H1 (cell line): ENCODE data around the gene CRB2. TPM values are rescaled to one million over a fixed set of nuclear protein-coding genes. Genes with fewer than 3 reads are reported as not detected.

Experiments
- CTCF ChIA-PET: fragments of 300-600 bp; sonication (Branson Sonifier 250); formaldehyde crosslinking; loops from one replicate; lab custom pipeline; 2021; ENCODE audit not compliant: partially characterized antibody; lab: Charles Lee
- POLR2A ChIA-PET: fragments of 300-600 bp; sonication (Branson Sonifier 250); formaldehyde crosslinking; loops from one replicate; lab custom pipeline; 2021; ENCODE audit warnings: inconsistent platforms; ENCODE audit not compliant: partially characterized antibody; lab: Charles Lee
- DNase-seq, 2 experiments: peaks; one replicate each; pipeline versions ENCODE4 v3.0.0 to v3.0.0-alpha.2; 2010 to 2022; ENCODE audit warnings: low spot score in 2 of 2, low read depth in 1 of 2, mixed read lengths in 1 of 2
- FAIRE-seq: peaks from 2 replicates; lab custom pipeline; 2011; peaks lifted over from hg19 to GRCh38; lab: Jason Lieb, UNC
- H2AFZ ChIP-seq: 2 replicates; pipeline ENCODE4 v1.8.1; 2012; ENCODE audit warnings: low read length, inconsistent platforms
- H2AK5ac ChIP-seq: 2 replicates; pipeline ENCODE4 v1.6.1; 2013; ENCODE audit warnings: low read depth, low read length
- H2BK120ac ChIP-seq: replicated peaks from 2 replicates; pipeline ENCODE3; 2013; ENCODE audit warnings: low read depth, low read length, inconsistent platforms
- H2BK12ac ChIP-seq: 2 replicates; pipeline ENCODE4 v1.6.1; 2013; ENCODE audit warnings: low read depth, low read length
- H2BK15ac ChIP-seq: 2 replicates; pipeline ENCODE4 v1.6.1; 2013; ENCODE audit warnings: low read length
- H2BK20ac ChIP-seq: 2 replicates; pipeline ENCODE4 v1.6.1; 2013; ENCODE audit warnings: low read length
- H2BK5ac ChIP-seq: 2 replicates; pipeline ENCODE4 v1.6.1; 2013; ENCODE audit warnings: low read depth, low read length
- H3K14ac ChIP-seq: 2 replicates; pipeline ENCODE4 v1.6.1; 2013; ENCODE audit warnings: inconsistent platforms; ENCODE audit not compliant: insufficient read length
- H3K18ac ChIP-seq: 2 replicates; pipeline ENCODE4 v1.6.1; 2013; ENCODE audit warnings: low read length; ENCODE audit errors: extremely low read depth
- H3K23ac ChIP-seq: 2 replicates; pipeline ENCODE4 v1.6.1; 2013; ENCODE audit warnings: inconsistent platforms; ENCODE audit not compliant: insufficient read length
- H3K23me2 ChIP-seq: 2 replicates; pipeline ENCODE4 v1.6.1; 2013; ENCODE audit warnings: low read depth, low read length
- H3K27ac ChIP-seq: 2 replicates; pipeline ENCODE4 v1.6.1; 2011; ENCODE audit warnings: low read depth, low read length, inconsistent platforms
- H3K27me3 ChIP-seq, 4 experiments: replicated peaks in 1 of 4; 1 replicate in 1 of 4; 2 replicates in 3 of 4; pipeline versions ENCODE4 v1.6.1 to v1.8.1; 2011 to 2013; ENCODE audit warnings: low read length in 3 of 4, mild to moderate bottlenecking in 3 of 4, inconsistent platforms in 2 of 4, mixed read lengths in 2 of 4, moderate library complexity in 1 of 4; ENCODE audit not compliant: control insufficient read depth in 3 of 4, insufficient read depth in 3 of 4; ENCODE audit errors: extremely low read depth in 1 of 4
- H3K36me3 ChIP-seq, 4 experiments: 2 replicates each; pipeline versions ENCODE4 v1.6.1 to v1.8.1; 2011 to 2013; ENCODE audit warnings: mild to moderate bottlenecking in 4 of 4, low read length in 3 of 4, moderate library complexity in 2 of 4, control low read depth in 1 of 4, inconsistent platforms in 1 of 4; ENCODE audit not compliant: insufficient read depth in 4 of 4, control insufficient read depth in 2 of 4
- H3K4ac ChIP-seq: replicated peaks from 2 replicates; pipeline ENCODE3; 2013; ENCODE audit warnings: low read length, low read depth, mixed read lengths, inconsistent platforms; ENCODE audit not compliant: insufficient read length
- H3K4me1 ChIP-seq, 4 experiments: replicated peaks in 1 of 4; 1 replicate in 1 of 4; 2 replicates in 3 of 4; pipeline versions ENCODE4 v1.6.1 to v1.8.1; 2011 to 2013; ENCODE audit warnings: low read length in 3 of 4, inconsistent platforms in 2 of 4, mixed read lengths in 1 of 4; ENCODE audit not compliant: insufficient read depth in 4 of 4, control insufficient read depth in 3 of 4
- H3K4me2 ChIP-seq, 2 experiments: 2 replicates each; pipeline versions ENCODE4 v1.6.1 to v1.8.1; 2011 to 2013; ENCODE audit warnings: low read depth in 2 of 2, low read length in 2 of 2, control low read depth in 1 of 2, inconsistent platforms in 1 of 2, mild to moderate bottlenecking in 1 of 2; ENCODE audit not compliant: insufficient read depth in 1 of 2
- H3K4me3 ChIP-seq, 4 experiments: fragments of 200-600, 300-600 bp in 1 of 4; sonication (generic), shearing (Covaris generic), sonication (Bioruptor Twin) in 1 of 4; 2 replicates each; pipeline versions ENCODE4 v1.5.1 to v1.8.1; 2011 to 2016; ENCODE audit warnings: low read length in 4 of 4, low read depth in 3 of 4, control low read depth in 2 of 4, inconsistent platforms in 2 of 4, mild to moderate bottlenecking in 2 of 4, mixed read lengths in 1 of 4, moderate library complexity in 1 of 4; ENCODE audit not compliant: insufficient read depth in 2 of 4; ENCODE audit errors: extremely low read depth in 1 of 4
- H3K56ac ChIP-seq: replicated peaks from 2 replicates; pipeline ENCODE3; 2013; ENCODE audit warnings: low read depth, mild to moderate bottlenecking, mixed read lengths, low read length, inconsistent platforms; ENCODE audit not compliant: insufficient read length
- H3K79me1 ChIP-seq: 2 replicates; pipeline ENCODE4 v1.6.1; 2013; ENCODE audit warnings: low read depth, low read length, control low read depth
- H3K79me2 ChIP-seq, 2 experiments: 2 replicates each; pipeline versions ENCODE4 v1.6.1 to v1.8.1; 2012 to 2013; ENCODE audit warnings: low read length in 2 of 2, mild to moderate bottlenecking in 2 of 2, inconsistent platforms in 1 of 2; ENCODE audit not compliant: insufficient read depth in 2 of 2, control insufficient read depth in 1 of 2
- H3K9ac ChIP-seq, 4 experiments: replicated peaks in 1 of 4; 1 replicate in 1 of 4; 2 replicates in 3 of 4; pipeline versions ENCODE4 v1.6.1 to v1.8.1; 2011 to 2013; ENCODE audit warnings: low read depth in 3 of 4, low read length in 3 of 4, control low read depth in 2 of 4, mild to moderate bottlenecking in 2 of 4, moderate library complexity in 2 of 4, inconsistent platforms in 1 of 4; ENCODE audit errors: extremely low read depth in 1 of 4
- H3K9me3 ChIP-seq, 2 experiments: 2 replicates each; pipeline versions ENCODE4 v1.6.1 to v1.8.1; 2012 to 2013; ENCODE audit warnings: mild to moderate bottlenecking in 2 of 2, moderate library complexity in 2 of 2, control low read depth in 1 of 2, inconsistent platforms in 1 of 2, low read depth in 1 of 2, low read length in 1 of 2, mixed read lengths in 1 of 2; ENCODE audit not compliant: insufficient read depth in 2 of 2
- H4K20me1 ChIP-seq, 2 experiments: replicated peaks in 1 of 2; 2 replicates each; pipeline versions ENCODE3 to v1.8.1; 2011 to 2013; ENCODE audit warnings: inconsistent platforms in 2 of 2, low read length in 2 of 2, mild to moderate bottlenecking in 1 of 2; ENCODE audit not compliant: insufficient read depth in 2 of 2, control insufficient read depth in 1 of 2
- H4K5ac ChIP-seq: 2 replicates; pipeline ENCODE4 v1.6.1; 2013; ENCODE audit warnings: low read length, low read depth, mixed read lengths, inconsistent platforms; ENCODE audit not compliant: insufficient read length
- H4K8ac ChIP-seq: 2 replicates; pipeline ENCODE4 v1.8.0; 2013; ENCODE audit warnings: mild to moderate bottlenecking, moderate library complexity, low read length, inconsistent platforms; ENCODE audit not compliant: insufficient read depth; ENCODE audit errors: extremely low read depth
- H4K91ac ChIP-seq: replicated peaks from 2 replicates; pipeline ENCODE3; 2013; ENCODE audit warnings: low read length, mixed read lengths, inconsistent platforms; ENCODE audit not compliant: insufficient read length
- CEBPB ChIP-seq: IDR thresholded peaks from 2 replicates; pipeline ENCODE4 v1.6.1; 2012; ENCODE audit warnings: low read depth, low read length
- GTF2F1 ChIP-seq: IDR thresholded peaks from 2 replicates; pipeline ENCODE4 v1.6.1; 2012; ENCODE audit warnings: low read depth, low read length, improper control_type of control experiment, borderline replicate concordance
- KDM5A ChIP-seq: fragments of 200-600 bp; IDR thresholded peaks from 2 replicates; pipeline ENCODE4 v1.7.1; 2012; ENCODE audit warnings: mild to moderate bottlenecking, low read length, inconsistent platforms, mixed read lengths
- TAF7 ChIP-seq: optimal IDR thresholded peaks from 2 replicates; pipeline ENCODE3; 2011; ENCODE audit warnings: low read depth, mild to moderate bottlenecking, inconsistent platforms, low read length, moderate library complexity, borderline replicate concordance
- YY1 ChIP-seq: IDR thresholded peaks from 2 replicates; pipeline ENCODE4 v1.6.1; 2011; ENCODE audit warnings: low read depth, mild to moderate bottlenecking, low read length
- WGBS, 2 experiments: shearing (Covaris generic) in 1 of 2; methylation state at CpG; one replicate each; pipeline versions ENCODE4 v1.1.6 to v1.1.7; 2013 to 2015; ENCODE audit warnings: low lambda C conversion rate in 2 of 2, mixed read lengths in 2 of 2, inconsistent platforms in 1 of 2, low coverage in 1 of 2, missing lambda C conversion rate in 1 of 2; ENCODE audit not compliant: insufficient replicate concordance in 2 of 2, insufficient coverage in 1 of 2, insufficient read length in 1 of 2; ENCODE audit errors: extremely low coverage in 1 of 2, missing lambda C conversion rate in 1 of 2; 5-methylcytosine and 5-hydroxymethylcytosine counted together
- polyA plus RNA-seq, 7 experiments: library from polyadenylated mRNA; depleted of rRNA in 3 of 7; stranded (reverse) in 5 of 7; unstranded in 2 of 7; fragments of >200 nt in 5 of 7; fragments of 200-250 nt in 2 of 7; gene quantifications; 1 replicate in 5 of 7; 2 replicates in 1 of 7; 4 replicates in 1 of 7; pipeline versions ENCODE4 v1.2.1 to v1.2.3, GENCODE V29; 2011 to 2013; ENCODE audit warnings: missing spikeins in 2 of 7, mixed read lengths in 2 of 7
- total RNA-seq: library from RNA; stranded (reverse); fragmentation: NEBNext Ultra II Directional; extraction: Animal tissue kit (Norgen Biotek cat#: 25700); gene quantifications from 2 replicates; pipeline ENCODE4 v1.2.1, GENCODE V29; 2021
- TF ChIP-seq, protein P1 (sequence below): IDR thresholded peaks from 2 replicates; pipeline ENCODE4 v1.6.1; 2011; ENCODE audit warnings: low read length, improper control_type of control experiment

Gene CRB2
- total and polyA plus RNA-seq, 2 of the 8 experiments (the other 6 are each of a cell fraction or from before 2014, with no cell fraction given) = 4.0 to 8.4 TPM

DNA sequence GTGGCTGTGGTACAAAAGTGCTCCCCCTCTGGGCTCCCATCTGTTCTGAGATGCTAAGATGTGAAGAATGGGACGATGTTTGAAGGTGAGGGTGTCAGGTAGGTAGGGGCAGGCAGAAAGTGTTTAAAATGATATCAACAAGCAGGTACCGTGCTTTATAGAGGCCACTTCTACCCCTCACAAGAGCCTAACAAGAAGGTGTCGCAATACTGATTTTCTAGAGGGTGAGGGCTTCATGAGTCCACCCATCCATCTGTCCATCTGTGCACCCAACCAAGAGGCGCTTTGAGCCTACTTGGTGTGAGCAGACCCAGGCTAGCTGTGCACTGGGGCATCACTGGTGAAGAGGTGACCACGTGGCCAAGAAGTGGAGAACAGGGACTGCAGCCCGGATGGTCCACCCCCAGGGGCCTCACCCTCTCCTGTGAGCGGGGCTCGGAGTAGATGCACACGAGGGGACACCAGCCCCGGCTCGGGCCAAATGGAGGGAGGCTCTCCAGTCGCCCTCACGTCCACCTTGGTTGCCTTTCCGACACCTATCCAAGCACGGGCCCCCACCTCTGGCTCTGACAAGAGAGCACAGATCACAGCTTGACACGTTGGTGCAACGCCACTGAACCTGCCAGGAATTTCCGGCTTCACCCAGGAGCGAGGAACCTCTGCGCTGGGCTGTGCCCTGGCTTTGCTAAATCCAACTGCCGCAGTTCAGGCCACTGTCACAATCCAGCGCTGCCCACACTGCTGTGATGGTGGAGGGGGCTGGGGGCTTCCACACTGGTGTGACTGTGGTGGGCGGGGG is 34.5 kb downstream of the CRB2 start:
- H4K5ac ChIP-seq = no peak overlapping the region
- no peak overlapping the region for H3K18ac ChIP-seq
- CTCF ChIA-PET = interaction anchor here (0.6 to 29.0 kb wide), 8 partner anchors 9 to 1394 kb away, joined by 3 to 668 read pairs (median 3); partner anchors contain the start of gene CRB2
- H3K4ac ChIP-seq = no peak overlapping the region
- no peak overlapping the region for H2AK5ac ChIP-seq
- TF ChIP-seq, protein P1, sequence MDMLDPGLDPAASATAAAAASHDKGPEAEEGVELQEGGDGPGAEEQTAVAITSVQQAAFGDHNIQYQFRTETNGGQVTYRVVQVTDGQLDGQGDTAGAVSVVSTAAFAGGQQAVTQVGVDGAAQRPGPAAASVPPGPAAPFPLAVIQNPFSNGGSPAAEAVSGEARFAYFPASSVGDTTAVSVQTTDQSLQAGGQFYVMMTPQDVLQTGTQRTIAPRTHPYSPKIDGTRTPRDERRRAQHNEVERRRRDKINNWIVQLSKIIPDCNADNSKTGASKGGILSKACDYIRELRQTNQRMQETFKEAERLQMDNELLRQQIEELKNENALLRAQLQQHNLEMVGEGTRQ = no peak
- TF ChIP-seq YY1 = no peak
- no peak for TF ChIP-seq KDM5A
- TF ChIP-seq CEBPB = peak; percentile 78
- no peak for TF ChIP-seq GTF2F1
- TF ChIP-seq TAF7 = no peak
- no peaks in the 10 kb centered on the region for H3K79me1 ChIP-seq
- H2BK12ac ChIP-seq = no peak overlapping the region
- no peaks in the 10 kb centered on the region for H3K79me2 ChIP-seq
- no peak overlapping the region for H4K8ac ChIP-seq
- H3K27me3 ChIP-seq = no peaks in the 10 kb centered on the region; a peak in 1 of 7 replicates
- no peak overlapping the region for H3K27ac ChIP-seq
- H3K23me2 ChIP-seq = no peaks in the 10 kb centered on the region; the same call in 1 of the 2 replicates
- H3K9me3 ChIP-seq = no peaks in the 10 kb centered on the region; a peak in 1 of 4 replicates
- H3K4me2 ChIP-seq = no peak overlapping the region
- H3K4me3 ChIP-seq = no peak overlapping the region
- FAIRE-seq (no peak), DNase-seq (no peak)
- peaks cover 0 to 16% (median 6%) of the 10 kb centered on the region in 4 experiments; a peak in 5 of 7 replicates for H3K4me1 ChIP-seq
- WGBS, 2 experiments = 92% methylated on average over 22 of the region's 23 CpGs; no CpG with 5 or more reads in 1 of the 2 experiments
- H2BK20ac ChIP-seq = no peak overlapping the region
- no peak overlapping the region for H2BK15ac ChIP-seq
- no peak overlapping the region for H3K23ac ChIP-seq
- no peak overlapping the region for H2BK5ac ChIP-seq
- H3K36me3 ChIP-seq = no peaks in the 10 kb centered on the region; a peak in 1 of 8 replicates
- H4K20me1 ChIP-seq = no peaks in the 10 kb centered on the region
- no peak overlapping the region for H2AFZ ChIP-seq
- POLR2A ChIA-PET = interaction anchor here (0.8 to 1.6 kb wide), 3 partner anchors 9 to 34 kb away, joined by 3 to 4 read pairs (median 3); no protein-coding TSS in a partner anchor
- no peak overlapping the region for H3K14ac ChIP-seq
- H3K56ac ChIP-seq = no peak overlapping the region
- no peak overlapping the region for H4K91ac ChIP-seq
- H3K9ac ChIP-seq = no peak overlapping the region
- no peak overlapping the region for H2BK120ac ChIP-seq
